Fibroblast of pulmonary artery (primary cell): ENCODE measurements around the gene COA7.
A peak's percentile ranks its signal among the peaks of the same experiment; 100 is the strongest.

Experiments
- DNase-seq: peaks from one replicate; pipeline ENCODE4 v3.0.0-alpha.2; 2010; ENCODE audit warnings: low read depth
- H3K4me3 ChIP-seq: replicated peaks from 2 replicates; pipeline ENCODE4 v1.5.1; 2011; ENCODE audit warnings: low read depth, mild to moderate bottlenecking, control low read depth, low read length, moderate library complexity
- TF ChIP-seq, protein P1 (sequence below): IDR thresholded peaks from 2 replicates; pipeline ENCODE4 v1.5.1; 2011; ENCODE audit warnings: mild to moderate bottlenecking, control low read depth, low read length, inconsistent platforms; ENCODE audit errors: missing control alignments

The COA7 gene

DNA sequence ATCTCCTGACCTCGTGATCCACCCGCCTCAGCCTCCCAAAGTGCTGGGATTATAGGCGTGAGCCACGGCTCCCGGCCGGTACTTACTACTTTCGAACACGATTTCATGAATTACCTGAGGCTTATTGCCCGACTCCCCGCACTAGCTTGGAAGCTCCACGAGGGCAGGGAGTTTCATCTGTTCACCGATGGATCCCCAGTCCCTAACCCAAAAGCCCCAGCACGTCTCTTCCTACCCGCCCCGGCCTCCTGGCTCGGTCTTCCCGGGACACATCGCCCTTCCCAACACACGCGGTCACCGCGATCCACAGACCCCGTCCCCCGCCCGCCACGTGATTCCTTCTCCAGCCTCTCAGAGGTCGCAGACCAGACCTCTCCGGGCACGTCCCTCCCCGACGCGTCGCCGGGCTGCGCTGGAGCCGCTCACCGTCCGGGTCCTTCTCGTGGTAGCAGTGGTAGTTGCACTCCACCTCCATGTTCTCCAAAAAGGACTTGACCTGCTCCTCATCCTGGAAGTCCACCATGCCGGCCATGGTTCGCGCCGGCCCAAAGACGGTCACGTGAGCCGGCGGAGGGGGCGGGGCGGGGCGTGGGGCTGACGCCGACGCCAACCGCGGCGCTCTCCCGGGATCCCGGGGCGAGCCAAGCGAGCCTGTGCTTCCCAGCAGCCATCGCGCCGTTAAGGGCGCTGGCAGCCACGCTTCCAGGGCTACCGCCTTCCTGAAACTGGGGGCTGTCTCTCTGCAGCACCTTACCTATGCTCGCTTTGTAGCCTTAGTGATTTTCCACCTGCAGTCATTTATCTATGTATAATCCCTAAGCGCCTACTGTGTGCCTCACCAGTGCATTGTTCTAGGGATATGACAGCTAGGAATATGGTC, at the start of gene COA7:
Gene COA7 (minus strand): TSS at position 553 of the 880 bp plus-strand sequence. CDS start 21 bp downstream, at position 532.
- peak; percentile 82 for DNase-seq
- H3K4me3 ChIP-seq, result peak within 1 kb of the TSS; percentile 86
- TF ChIP-seq, protein P1, sequence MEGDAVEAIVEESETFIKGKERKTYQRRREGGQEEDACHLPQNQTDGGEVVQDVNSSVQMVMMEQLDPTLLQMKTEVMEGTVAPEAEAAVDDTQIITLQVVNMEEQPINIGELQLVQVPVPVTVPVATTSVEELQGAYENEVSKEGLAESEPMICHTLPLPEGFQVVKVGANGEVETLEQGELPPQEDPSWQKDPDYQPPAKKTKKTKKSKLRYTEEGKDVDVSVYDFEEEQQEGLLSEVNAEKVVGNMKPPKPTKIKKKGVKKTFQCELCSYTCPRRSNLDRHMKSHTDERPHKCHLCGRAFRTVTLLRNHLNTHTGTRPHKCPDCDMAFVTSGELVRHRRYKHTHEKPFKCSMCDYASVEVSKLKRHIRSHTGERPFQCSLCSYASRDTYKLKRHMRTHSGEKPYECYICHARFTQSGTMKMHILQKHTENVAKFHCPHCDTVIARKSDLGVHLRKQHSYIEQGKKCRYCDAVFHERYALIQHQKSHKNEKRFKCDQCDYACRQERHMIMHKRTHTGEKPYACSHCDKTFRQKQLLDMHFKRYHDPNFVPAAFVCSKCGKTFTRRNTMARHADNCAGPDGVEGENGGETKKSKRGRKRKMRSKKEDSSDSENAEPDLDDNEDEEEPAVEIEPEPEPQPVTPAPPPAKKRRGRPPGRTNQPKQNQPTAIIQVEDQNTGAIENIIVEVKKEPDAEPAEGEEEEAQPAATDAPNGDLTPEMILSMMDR, result no peak

GRCh38 chr1:52747450-52747849, 49.3 kb upstream of the COA7 start:
- no peak for DNase-seq
- no peak overlapping the region for H3K4me3 ChIP-seq
- TF ChIP-seq, protein P1, result no peak

DNA sequence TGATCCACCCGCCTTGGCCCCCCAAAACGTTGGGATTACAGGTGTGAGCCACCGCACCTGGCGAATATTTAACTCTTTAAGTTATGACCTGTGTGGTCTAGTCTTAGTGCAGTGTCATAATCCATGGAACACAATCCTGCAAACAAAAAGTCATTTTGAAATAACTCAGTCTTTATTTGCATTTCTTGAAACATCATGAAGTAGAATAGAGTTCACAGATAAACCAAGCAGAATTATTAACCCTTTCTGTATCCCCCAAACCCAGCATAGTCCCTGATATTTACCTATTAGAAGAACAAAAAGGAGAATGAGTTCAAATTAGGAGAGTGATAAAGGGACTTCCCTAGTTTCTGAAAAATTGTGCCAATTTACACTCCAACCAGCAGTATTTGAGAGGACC, 48.0 kb upstream of the COA7 start:
- no peak overlapping the region for H3K4me3 ChIP-seq
- TF ChIP-seq, protein P1, result no peak
- no peak for DNase-seq

DNA sequence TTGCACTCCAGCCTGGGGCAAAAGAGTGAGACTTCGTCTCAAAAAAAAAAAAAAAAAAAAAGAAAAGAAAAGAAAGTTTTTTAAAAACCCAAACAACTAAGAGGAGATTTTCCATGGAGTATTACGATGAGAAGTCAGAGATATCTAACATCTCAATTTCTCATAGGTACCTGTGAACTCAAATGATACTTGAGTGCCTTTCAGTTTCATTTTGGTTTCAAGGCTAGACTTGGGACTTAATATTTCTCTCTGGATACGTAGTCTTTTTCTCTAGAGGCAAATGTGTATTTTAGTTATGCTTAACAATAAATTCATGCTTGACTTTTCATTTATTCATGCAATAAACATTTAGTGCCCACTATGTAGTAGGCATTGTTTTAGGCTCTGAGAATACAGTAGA, 43.1 kb upstream of the COA7 start:
- TF ChIP-seq, protein P1, result no peak
- no peak overlapping the region for H3K4me3 ChIP-seq
- no peak for DNase-seq

DNA sequence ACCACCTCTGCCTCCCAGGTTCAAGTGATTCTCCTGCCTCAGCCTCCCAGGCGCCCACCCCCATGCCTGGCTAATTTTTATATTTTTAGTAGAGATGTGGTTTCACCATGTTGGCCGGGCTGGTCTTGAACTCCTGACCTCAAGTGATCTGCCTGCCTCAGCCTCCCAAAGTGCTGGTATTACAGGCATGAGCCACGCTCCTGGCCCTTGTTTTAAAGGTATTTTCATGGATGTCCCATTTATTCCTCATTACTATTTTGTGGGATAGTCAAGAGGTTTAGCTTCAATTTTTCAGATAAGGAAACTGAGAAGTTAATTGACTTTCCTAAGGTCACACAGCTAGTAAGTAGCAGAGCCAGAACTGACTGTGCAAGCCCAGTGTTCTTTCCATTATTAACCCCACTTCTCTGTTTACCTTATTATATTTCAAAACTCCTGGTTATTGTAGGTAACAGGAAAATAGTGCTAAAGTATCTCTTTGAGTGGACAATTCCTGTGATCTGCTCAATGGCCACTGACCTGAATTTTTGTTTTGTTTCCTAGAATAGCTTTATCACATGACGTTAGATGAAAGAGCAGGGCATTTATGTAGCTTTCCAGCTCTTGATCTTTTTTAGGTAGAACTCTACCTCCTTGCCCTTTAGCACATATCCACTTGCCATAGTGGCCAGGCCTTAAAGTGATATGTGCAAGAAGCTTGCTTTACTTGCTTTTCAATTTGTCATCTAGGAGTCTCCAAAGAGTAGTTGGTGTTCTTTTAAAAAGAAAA, 41.7 kb upstream of the COA7 start:
- TF ChIP-seq, protein P1, result no peak
- no peak overlapping the region for H3K4me3 ChIP-seq
- DNase-seq, result no peak

- TF ChIP-seq, protein P1, result no peak
- no peak for DNase-seq
- H3K4me3 ChIP-seq, result no peak overlapping the region
Measured at GRCh38 chr1:52738893-52739292, 40.7 kb upstream of the COA7 start.
